H4 (cell line): ENCODE measurements around the gene NFATC2. TPM values are rescaled to one million over a fixed set of nuclear protein-coding genes. Genes with fewer than 3 reads are reported as not detected.

Experiments used
- DNase-seq: peaks from one replicate; pipeline ENCODE4 v3.0.0-alpha.2; 2015; ENCODE audit warnings: low spot score
- total RNA-seq: library from RNA; depleted of rRNA; stranded (reverse); fragments of >200 nt; shearing (Covaris generic); gene quantifications from 2 replicates; pipeline ENCODE4 v1.2.3, GENCODE V29; 2014

NFATC2 gene
- total RNA-seq, 1 experiment from 2014 or later, result 0.23 TPM

- DNase-seq, result no peak
Measured at GRCh38 chr20:51389543-51390264, 152.8 kb downstream of the NFATC2 start.

GRCh38 chr20:51388756-51389542 is 153.6 kb downstream of the NFATC2 start:
- no peak for DNase-seq

GRCh38 chr20:51388227-51388626 is 154.3 kb downstream of the NFATC2 start:
- no peak for DNase-seq

DNA sequence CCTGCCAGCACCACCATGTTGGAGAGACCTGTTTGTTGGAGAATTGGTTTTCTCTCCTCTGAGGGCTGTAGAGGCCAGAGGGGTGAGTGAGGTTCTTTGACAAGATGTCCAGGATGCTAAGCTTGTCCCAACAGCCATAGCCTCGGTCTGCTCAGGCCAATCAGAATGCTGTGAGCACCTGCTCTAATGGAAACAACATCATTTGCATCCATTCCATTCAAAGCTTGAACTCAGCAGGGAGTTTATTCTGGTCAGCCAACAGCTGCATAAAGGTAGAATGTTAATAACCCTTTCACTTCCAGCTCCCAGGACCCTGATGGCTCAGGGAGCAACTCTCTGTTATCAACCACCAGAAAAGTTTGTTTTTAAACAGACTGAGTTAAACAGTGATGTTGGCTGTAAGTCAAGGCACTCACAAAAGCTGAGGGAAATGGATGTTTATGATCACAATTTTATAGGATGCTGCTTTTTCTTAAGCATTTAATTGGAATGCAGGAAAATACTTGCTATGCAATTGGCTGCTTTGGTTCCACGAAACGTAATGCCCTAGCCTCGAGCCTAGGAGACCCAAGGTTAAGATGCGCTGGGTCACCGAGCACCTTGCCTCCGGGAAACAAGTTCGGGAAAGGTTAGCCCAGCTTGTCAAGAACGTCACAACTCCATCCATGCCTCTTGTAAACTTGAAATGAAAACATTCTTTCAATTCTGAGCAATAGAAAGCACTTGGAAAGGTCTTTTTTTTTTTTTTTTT is 155.2 kb downstream of the NFATC2 start:
- no peak for DNase-seq

DNA sequence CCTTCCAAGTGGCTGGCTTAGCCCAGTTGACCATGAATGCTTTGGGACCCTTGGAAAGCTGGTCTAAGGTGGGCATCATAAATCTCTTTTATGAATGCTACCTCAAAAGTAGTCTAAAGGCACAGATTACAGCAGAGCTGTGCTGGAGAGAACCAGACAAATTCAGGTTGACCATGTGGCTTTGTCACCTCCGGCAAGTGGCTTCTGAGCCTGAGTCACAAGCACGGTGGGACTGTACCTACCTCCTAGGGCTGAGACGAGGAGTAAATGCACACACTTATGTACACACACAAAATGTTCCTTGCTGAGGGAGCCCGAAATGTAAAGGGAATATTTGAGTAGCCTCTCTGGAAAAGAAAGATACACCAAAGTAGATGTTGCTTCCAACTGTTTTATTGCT is 155.9 kb downstream of the NFATC2 start:
- DNase-seq, result no peak

DNA sequence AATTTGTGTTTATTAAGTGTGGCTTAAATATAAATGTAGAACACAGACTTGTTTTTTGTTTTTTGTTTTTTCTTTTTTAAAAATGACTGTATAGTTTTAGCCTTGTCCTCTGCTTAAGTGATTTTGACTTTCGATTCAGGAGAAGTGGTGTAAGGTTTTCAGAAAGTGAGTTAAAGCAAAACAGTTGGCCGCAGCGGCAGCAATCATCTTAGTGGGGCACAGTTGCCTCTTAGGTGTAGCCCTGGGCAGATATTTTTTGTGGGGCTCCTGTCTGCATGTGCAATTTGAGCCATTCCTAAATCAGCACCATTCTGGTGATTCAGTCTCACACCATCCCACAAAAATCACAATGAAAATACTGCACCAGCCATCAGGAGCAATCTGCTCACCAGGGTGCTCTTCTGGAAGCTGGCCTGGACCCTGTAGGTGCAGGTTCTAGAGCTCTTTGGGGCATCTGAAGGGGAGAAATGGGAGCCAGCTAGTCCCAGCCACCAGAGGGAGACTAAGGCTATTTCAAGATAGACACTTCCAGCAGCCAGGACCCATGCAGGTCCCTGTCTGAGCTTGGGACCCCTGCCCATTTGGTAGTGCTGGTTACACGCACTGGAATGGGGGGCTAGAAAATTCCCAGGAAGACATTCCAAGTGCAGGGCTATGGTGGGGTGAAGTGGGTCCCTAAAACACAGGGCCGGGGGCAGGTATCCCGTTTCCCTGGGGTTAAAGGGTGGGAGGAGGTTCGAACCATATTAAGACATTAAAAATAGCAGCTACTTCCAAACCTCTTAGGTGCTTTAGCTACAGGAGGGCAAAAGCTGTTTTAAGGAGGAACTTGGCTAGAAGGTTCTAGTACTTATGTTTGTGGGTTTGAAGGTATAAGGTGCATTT is 156.6 kb downstream of the NFATC2 start:
- DNase-seq, result no peak

GRCh38 chr20:51384875-51385274 is 157.6 kb downstream of the NFATC2 start:
- DNase-seq, result no peak

DNA sequence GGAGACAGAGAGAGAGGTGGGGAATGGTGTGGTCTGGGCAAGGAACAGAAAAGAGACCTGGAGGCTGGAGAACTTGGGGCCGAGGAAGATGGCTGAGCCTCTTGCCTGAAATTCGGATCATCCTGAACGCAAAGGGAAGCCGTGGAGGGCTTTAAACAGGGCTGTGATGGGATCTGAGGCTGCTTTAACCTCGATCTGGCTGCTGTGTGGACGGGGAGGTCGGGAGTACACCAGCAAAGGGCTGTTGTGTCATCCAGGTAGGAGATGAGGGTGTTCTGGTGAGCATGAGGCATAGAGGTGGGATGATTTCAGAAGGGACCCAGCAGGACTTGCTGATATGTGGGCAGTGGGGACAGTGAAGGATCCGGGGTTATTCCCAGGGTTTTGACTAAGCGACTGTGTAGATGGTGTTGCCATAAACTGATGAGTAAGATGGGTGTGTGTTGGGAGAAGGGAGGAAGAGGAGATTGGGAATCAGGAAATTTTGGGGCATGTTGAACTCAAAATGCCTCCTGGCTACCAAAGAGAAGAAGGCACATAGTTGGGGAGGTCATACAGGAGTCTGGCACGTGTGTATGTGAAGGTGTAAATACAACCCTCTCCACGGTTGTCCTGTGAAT is 158.5 kb downstream of the NFATC2 start:
- DNase-seq, result no peak

DNA sequence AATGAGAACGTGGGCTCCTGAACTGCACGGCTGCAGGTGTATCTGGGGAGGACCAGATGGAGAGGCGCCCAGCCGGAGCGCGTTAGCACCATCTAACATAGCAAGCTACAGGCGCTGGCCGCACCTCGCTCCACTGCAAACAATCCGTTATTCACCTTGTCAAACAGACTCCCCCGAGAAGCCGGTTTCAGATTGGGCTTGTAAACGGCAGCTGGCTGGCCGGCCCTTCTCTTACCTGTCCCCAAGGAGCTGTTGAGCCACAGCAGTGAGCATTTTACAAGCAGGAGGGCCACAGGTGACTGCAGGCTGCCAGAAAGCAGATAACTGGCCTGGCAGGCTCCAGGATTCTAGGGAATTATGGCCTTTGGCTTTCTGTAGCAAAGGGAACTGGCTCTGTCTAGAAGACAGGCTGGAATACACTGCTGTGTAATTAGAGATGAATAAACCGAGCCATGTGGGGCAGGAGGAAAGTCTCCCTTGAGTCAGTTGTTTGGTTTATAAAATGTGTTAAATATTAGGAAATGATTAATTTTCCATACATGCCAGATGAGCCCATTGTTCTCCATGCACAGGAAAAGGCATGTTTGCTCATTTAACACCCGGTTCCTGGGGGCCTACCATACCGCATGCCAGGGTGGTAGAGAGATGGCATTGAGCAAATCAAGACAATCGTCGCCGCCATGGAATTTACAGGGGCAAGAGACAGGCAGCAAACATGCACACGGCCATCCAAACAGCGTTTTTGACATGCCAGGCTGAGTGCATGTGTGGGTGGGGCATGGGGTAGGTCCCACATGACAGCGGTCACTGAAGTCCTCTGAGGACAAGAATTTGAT is 159.3 kb downstream of the NFATC2 start:
- DNase-seq, result no peak

DNA sequence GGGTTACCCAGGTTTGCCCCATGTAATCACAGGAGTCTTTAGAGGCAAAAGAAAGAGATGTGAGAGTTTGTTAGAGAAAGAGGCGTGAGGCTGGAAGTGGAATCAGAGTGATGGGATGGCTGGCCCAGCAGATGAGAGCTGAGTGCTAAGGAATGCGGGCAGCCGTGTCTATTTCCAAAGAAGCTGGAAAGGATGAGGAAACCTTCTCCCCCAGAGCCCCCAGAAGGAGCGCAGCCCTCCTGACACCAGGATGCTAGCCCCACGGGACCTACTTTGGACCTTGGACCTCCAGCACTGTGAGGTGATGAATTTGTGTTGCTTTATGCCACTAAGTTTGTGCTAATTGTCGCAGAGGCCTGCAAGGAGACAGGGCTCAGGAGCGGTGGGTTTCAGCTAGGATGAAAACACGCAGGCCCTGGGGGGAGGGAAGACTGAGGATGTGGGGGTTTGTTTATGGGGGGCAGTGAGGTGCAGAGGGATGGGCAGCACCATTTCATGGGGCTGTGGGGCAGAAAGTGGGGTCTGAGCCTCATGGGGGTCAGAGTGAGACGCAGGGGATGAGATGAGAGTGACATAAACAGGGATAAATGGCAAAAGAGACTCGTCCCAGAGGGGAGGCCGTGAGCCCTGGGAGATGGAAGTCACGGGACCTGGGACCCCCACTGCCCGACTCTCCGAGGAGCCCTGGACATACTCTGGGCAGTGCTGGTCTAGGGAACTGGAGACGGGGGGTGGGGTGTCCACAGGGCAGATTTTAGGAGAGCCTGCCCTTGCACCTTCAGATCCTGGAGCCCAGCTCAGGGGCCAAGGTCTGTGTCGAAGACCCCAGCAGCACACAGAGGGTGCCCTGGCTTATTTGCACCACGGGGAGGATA is 160.2 kb downstream of the NFATC2 start:
- no peak for DNase-seq

- no peak for DNase-seq
Measured at GRCh38 chr20:51381557-51381956, 161.0 kb downstream of the NFATC2 start.

DNA sequence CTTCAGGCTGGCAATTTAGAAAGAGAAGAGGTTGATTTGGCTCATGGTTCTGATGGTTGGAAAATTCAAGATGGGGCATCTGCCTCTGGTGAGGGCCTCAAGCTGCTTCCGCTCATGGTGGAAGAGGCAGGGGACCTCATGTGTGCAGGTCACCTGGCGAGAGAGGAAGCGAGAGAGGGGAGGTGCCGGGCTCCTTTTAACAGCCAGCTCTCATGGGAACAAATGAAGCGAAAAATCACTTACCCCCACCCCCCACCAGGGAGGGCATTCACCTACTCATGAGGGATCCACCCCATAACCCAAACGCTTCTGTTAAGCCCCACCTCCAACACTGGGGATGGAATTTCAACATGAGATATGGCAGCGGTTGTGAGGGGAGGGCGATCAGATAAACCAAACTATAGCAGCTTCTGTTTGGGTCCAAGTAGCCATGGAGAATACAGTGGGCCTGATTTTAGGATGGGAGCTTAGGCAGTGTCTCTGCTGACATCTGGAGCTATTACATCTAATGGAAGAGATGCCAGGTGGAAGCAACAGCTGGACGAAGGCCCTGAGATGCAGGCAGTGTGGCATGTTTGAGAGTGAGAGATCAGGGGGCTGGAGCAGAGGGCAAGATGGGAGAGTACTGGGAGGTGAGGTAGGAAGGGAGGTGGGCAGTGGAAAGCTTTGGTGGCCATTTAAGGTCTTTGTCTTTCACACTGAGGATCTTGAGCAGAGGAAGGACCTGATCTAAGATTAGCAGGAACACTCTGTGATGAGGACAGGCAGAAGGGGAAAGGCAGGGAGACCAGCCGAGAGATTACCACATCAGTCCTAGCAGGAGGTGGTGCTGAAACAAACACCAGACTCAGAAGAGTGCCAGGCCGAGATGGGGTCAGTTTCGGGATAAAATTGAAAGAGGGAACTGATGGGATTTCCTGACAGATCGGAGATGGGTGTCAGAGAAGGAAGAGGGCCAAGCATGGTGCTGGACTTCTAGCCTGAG is 161.8 kb downstream of the NFATC2 start:
- no peak for DNase-seq

DNA sequence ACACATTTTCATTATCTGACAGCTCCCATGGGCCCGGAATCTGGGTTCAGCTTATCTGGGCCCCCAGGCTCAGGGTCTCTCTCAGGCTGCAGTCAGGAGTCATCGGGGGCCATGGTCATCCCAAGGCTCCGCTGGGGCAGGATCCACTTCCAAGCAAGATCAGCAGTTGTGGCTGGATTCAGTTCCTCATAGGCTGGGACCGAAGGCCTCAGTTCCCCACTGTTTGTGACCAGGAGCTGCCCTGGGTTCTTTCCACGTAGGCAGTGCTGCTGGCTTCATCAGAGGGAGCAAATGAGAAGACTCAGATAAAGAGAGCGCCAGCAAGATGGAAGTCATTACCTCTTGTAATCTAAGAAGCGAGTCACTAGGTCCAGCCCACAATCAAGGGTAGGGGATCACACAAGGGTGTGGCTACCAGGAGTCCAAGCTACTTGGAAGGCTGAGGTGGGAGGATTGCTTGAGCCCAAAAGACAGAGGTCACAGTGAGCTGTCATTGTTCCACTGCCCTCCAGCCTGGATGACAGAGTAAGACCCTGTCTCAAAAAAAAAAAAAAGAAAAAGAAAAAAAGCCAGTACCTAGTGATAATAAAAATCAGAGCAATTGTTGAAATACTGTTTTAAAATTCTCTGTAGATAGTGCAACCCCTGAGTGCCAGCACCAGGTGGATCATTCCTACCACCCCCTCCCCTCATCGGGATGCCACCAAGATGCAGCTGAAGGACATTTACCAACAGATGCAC is 162.7 kb downstream of the NFATC2 start:
- DNase-seq, result no peak

DNA sequence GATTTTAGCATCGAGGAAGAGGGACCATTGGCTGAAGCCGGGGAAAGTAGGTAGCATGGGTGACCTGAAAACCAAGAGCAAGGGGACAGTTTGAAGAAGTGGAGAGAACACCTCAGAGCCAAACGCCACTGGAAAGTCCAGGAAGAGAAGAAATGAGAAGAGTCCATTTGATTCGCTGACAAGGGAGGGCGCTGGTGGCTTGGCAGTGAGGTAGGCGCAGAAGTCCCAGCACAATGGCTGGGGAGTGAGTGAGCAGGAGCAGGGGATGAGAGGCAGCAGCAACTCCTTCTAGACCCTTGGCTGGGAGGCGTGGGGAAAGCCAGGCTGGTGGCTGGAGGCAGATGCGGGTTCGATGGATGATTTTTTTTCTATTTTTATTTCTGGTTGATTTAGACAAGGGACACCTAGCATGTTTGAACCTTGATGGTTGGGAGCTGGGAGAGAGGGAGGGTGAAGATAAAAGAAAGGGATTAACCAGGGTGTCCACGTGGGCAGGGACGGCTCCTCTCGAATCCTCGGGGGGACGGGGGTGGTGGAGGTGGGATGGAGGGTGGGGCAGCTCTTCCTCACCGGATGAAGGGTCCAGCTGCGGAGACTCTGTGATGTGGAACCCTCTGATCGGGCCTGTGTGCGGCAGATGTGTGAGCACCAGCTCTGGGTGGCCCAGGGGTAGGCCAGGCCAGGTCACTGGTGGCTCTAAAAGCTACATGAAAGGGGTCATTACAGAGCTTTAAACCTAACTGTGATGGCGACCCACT is 164.2 kb downstream of the NFATC2 start:
- no peak for DNase-seq

- DNase-seq, result no peak
Measured at GRCh38 chr20:51377132-51377531, 165.4 kb downstream of the NFATC2 start.

DNA sequence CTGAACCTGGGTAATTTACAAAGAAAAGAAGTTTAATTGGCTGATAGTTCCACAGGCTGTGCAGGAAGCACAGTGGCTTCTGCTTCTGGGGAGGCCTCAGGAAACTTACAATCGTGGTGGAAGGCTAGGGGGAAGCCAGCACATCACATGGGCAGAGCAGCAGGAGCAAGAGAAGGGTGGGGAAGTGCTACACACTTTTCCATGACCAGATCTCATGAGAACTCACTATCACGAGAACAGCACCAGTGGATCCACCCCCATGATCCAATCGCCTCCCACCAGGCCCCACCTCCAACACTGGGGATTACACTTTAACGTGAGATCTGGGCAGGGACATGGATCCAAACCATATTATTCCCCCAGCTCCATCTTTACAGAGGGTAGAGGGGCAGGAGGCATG is 166.4 kb downstream of the NFATC2 start:
- DNase-seq, result no peak
